Uterus (tissue), 2 donors: ENCODE measurements around the gene SAMD7.

Experiments used
- POLR2A ChIP-seq, 2 donors: fragments of 450-650 bp; IDR thresholded peaks; one replicate each; pipeline ENCODE4 v1.6.1; 2016; ENCODE audit warnings: antibody characterized with exemption in 2 of 2, mild to moderate bottlenecking in 1 of 2, moderate library complexity in 1 of 2
- TF ChIP-seq, protein P1 (sequence below), 4 experiments: fragments of 200-600 bp in 2 of 4; fragments of 450-650 bp in 2 of 4; sonication (generic) in 2 of 4; IDR thresholded peaks; one replicate each; pipeline ENCODE4 v1.5.1; 2016 to 2019; ENCODE audit warnings: antibody characterized with exemption in 4 of 4, mild to moderate bottlenecking in 2 of 4, moderate library complexity in 1 of 4

DNA sequence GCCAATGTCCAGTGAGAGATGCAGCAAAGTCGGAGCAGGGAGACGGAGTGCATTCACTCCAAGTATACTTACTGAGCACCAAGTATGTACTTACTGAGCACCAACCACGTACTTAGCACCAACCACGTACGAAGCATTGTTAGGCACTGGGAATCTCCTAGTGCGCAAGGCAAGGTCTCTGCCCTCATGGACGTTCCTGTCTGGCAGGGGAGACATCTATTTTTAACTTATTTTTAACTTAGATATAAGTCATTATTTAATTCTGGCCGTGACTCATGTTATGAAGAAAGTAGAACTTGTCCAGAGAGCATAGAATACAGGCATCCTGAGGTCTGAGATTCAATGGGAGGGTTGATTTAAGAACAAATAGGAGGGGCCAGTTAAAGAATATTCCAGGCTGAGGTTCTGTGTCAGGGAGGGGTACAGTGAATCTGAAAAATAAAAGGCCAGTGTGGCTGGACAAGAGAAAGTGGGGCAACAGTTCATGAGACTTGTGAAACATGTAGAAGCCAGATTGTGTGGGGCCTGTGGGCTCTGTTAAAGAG lies 32.3 kb upstream of the SAMD7 start:
- TF ChIP-seq POLR2A (IDR thresholded peaks at IDR 0.05): no peak
- TF ChIP-seq, protein P1, sequence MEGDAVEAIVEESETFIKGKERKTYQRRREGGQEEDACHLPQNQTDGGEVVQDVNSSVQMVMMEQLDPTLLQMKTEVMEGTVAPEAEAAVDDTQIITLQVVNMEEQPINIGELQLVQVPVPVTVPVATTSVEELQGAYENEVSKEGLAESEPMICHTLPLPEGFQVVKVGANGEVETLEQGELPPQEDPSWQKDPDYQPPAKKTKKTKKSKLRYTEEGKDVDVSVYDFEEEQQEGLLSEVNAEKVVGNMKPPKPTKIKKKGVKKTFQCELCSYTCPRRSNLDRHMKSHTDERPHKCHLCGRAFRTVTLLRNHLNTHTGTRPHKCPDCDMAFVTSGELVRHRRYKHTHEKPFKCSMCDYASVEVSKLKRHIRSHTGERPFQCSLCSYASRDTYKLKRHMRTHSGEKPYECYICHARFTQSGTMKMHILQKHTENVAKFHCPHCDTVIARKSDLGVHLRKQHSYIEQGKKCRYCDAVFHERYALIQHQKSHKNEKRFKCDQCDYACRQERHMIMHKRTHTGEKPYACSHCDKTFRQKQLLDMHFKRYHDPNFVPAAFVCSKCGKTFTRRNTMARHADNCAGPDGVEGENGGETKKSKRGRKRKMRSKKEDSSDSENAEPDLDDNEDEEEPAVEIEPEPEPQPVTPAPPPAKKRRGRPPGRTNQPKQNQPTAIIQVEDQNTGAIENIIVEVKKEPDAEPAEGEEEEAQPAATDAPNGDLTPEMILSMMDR (IDR thresholded peaks at IDR 0.05): no peak
